ENCODE measurements around the gene CYP27A1. TPM values are rescaled to one million over a fixed set of nuclear protein-coding genes. Genes with fewer than 3 reads are reported as not detected.

The CYP27A1 gene
- total RNA-seq, 1 experiment from 2014 or later = 1.2 TPM

DNA sequence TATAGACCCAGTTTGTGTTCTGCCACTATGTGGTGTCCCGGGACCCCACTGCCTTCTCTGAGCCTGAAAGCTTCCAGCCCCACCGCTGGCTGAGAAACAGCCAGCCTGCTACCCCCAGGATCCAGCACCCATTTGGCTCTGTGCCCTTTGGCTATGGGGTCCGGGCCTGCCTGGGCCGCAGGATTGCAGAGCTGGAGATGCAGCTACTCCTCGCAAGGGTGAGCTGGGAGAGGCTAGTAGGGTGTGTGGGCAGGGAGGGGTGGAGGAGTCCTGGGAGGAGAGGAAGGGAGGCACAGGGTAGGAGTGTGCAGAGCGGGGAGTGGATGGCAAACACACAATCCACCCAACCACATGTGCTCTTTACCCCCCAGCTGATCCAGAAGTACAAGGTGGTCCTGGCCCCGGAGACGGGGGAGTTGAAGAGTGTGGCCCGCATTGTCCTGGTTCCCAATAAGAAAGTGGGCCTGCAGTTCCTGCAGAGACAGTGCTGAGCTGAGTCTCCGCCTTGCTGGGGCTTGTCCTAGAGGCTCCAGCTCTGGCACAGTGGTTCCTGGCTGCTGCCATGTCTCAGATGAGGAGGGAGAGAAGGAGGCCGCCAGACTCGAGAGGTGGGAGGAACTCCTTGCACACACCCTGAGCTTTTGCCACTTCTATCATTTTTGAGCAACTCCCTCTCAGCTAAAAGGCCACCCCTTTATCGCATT lies 32.7 kb downstream of the CYP27A1 start:
- Histone ChIP-seq H3K4me3 (ENCODE audit: low read depth, low read length, poor library complexity, severe bottlenecking) (no peak overlapping the region), H3K27me3 (replicated peaks; ENCODE audit: insufficient read depth, low read depth, low read length, poor library complexity) (no peaks in the 10 kb centered on the region), H3K9me3 (ENCODE audit: low read depth, low read length, poor library complexity, severe bottlenecking) (no peaks in the 10 kb centered on the region), H3K27ac (ENCODE audit: low read depth, low read length, poor library complexity, severe bottlenecking) (no peak overlapping the region), H3K4me1 (ENCODE audit: insufficient read depth, low read length, poor library complexity, severe bottlenecking) (no peaks in the 10 kb centered on the region), H3K36me3 (ENCODE audit: insufficient read depth, low read length, poor library complexity, severe bottlenecking) (no peaks in the 10 kb centered on the region)
- POLR2A ChIA-PET (ENCODE audit: low non-redundant PET) = no interaction called here
- intact Hi-C loops (cut with micrococcal nuclease; ENCODE audit: unreplicated experiment) = no loop called here
- no TSS peak for BruUV-seq (replicated peaks)
- CTCF ChIA-PET = no interaction called here
- DNase-seq (ENCODE audit: low spot score) = no peak
- no peak for TF ChIP-seq EZH2 (IDR thresholded peaks at IDR 0.05; ENCODE audit: borderline replicate concordance, low read depth, low read length, poor library complexity, severe bottlenecking)
- TF ChIP-seq, protein P1, sequence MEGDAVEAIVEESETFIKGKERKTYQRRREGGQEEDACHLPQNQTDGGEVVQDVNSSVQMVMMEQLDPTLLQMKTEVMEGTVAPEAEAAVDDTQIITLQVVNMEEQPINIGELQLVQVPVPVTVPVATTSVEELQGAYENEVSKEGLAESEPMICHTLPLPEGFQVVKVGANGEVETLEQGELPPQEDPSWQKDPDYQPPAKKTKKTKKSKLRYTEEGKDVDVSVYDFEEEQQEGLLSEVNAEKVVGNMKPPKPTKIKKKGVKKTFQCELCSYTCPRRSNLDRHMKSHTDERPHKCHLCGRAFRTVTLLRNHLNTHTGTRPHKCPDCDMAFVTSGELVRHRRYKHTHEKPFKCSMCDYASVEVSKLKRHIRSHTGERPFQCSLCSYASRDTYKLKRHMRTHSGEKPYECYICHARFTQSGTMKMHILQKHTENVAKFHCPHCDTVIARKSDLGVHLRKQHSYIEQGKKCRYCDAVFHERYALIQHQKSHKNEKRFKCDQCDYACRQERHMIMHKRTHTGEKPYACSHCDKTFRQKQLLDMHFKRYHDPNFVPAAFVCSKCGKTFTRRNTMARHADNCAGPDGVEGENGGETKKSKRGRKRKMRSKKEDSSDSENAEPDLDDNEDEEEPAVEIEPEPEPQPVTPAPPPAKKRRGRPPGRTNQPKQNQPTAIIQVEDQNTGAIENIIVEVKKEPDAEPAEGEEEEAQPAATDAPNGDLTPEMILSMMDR (conservative IDR thresholded peaks at IDR 0.05; ENCODE audit: low read depth, low read length) = no peak

- Histone ChIP-seq H3K4me3 (ENCODE audit: low read depth, low read length, poor library complexity, severe bottlenecking) (no peak overlapping the region), H3K27me3 (replicated peaks; ENCODE audit: insufficient read depth, low read depth, low read length, poor library complexity) (no peaks in the 10 kb centered on the region), H3K36me3 (ENCODE audit: insufficient read depth, low read length, poor library complexity, severe bottlenecking) (no peaks in the 10 kb centered on the region), H3K9me3 (ENCODE audit: low read depth, low read length, poor library complexity, severe bottlenecking) (no peaks in the 10 kb centered on the region), H3K4me1 (ENCODE audit: insufficient read depth, low read length, poor library complexity, severe bottlenecking) (no peaks in the 10 kb centered on the region), H3K27ac (ENCODE audit: low read depth, low read length, poor library complexity, severe bottlenecking) (no peak overlapping the region)
- ChIA-PET POLR2A (ENCODE audit: low non-redundant PET) (no interaction called here), CTCF (no interaction called here)
- no TSS peak for BruUV-seq (replicated peaks)
- no peak for DNase-seq (ENCODE audit: low spot score)
- TF ChIP-seq, protein P1 (conservative IDR thresholded peaks at IDR 0.05; ENCODE audit: low read depth, low read length) = no peak
- no peak for TF ChIP-seq EZH2 (IDR thresholded peaks at IDR 0.05; ENCODE audit: borderline replicate concordance, low read depth, low read length, poor library complexity, severe bottlenecking)
- intact Hi-C loops (cut with micrococcal nuclease; ENCODE audit: unreplicated experiment) = no loop called here
These were observed 33.3 kb downstream of the CYP27A1 start for GRCh38 chr2:218815244-218815637.

DNA sequence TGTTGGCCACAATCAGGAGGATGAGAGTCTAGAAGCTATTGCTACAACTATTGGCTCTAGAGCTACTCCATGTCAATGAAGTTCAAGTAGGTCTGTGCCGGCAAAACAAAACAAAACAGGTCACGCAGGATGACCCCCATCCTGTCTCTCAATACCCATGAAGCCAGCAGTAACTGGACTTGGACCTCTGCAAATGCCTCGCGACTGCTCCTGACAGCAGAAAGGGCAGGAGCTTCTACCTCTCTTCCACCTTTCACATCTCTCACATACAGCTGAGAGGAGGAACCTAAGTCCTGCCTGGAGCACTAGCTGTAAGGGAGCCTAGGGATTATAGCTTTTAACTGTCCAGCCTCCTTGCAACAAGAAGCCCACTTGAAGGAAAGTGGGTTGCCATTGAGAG lies 33.7 kb downstream of the CYP27A1 start:
- no peak for DNase-seq (ENCODE audit: low spot score)
- H3K4me1 ChIP-seq (ENCODE audit: insufficient read depth, low read length, poor library complexity, severe bottlenecking) = no peaks in the 10 kb centered on the region
- H3K27ac ChIP-seq (ENCODE audit: low read depth, low read length, poor library complexity, severe bottlenecking) = no peak overlapping the region
- intact Hi-C loops (cut with micrococcal nuclease; ENCODE audit: unreplicated experiment) = no loop called here
- no peak overlapping the region for H3K4me3 ChIP-seq (ENCODE audit: low read depth, low read length, poor library complexity, severe bottlenecking)
- TF ChIP-seq, protein P1 (conservative IDR thresholded peaks at IDR 0.05; ENCODE audit: low read depth, low read length) = no peak
- TF ChIP-seq EZH2 (IDR thresholded peaks at IDR 0.05; ENCODE audit: borderline replicate concordance, low read depth, low read length, poor library complexity, severe bottlenecking) = no peak
- no peaks in the 10 kb centered on the region for H3K9me3 ChIP-seq (ENCODE audit: low read depth, low read length, poor library complexity, severe bottlenecking)
- ChIA-PET CTCF (no interaction called here), POLR2A (ENCODE audit: low non-redundant PET) (no interaction called here)
- BruUV-seq (replicated peaks) = no TSS peak
- H3K27me3 ChIP-seq (replicated peaks; ENCODE audit: insufficient read depth, low read depth, low read length, poor library complexity) = no peaks in the 10 kb centered on the region
- H3K36me3 ChIP-seq (ENCODE audit: insufficient read depth, low read length, poor library complexity, severe bottlenecking) = no peaks in the 10 kb centered on the region

Data from A673 (cell line).